Activated T-cell treated with anti-CD3 and anti-CD28 coated beads, Interleukin-2, amount 50 U/mL, for 72 hours (primary cell): ENCODE measurements around the gene STXBP1. TPM values are rescaled to one million over a fixed set of nuclear protein-coding genes. Genes with fewer than 3 reads are reported as not detected.
A peak's percentile ranks its signal among the peaks of the same experiment; 100 is the strongest.
"Not testable (repeated sequence)": the region's sequence is repeated elsewhere in the genome, so short reads cannot be mapped to it uniquely, and the experiment has no call there.

Source experiments
- ATAC-seq, 2 donors: fragments of 150-1000 bp; cut with Tn5 transposase; replicated peaks in 1 of 2; 2 replicates each; pipeline ENCODE4 v1.10.0; 2021; ENCODE audit warnings: moderate library complexity in 2 of 2, mild to moderate bottlenecking in 1 of 2
- DNase-seq, 2 donors: peaks; one replicate each; pipeline ENCODE4 v3.0.0; 2021 to 2022; ENCODE audit warnings: mixed read lengths in 1 of 2
- H3K27ac Mint-ChIP-seq: one replicate; pipeline ENCODE4 v1.8.0; 2022; ENCODE audit warnings: mild to moderate bottlenecking, moderate library complexity, mixed read lengths
- H3K27me3 Mint-ChIP-seq: one replicate; pipeline ENCODE4 v1.8.0; 2022; ENCODE audit warnings: low read depth, mixed read lengths
- H3K36me3 Mint-ChIP-seq, 2 donors: one replicate each; pipeline ENCODE4 v1.8.0; 2022; ENCODE audit warnings: mixed read lengths in 2 of 2, mild to moderate bottlenecking in 1 of 2; ENCODE audit not compliant: insufficient read depth in 2 of 2
- H3K4me1 Mint-ChIP-seq: one replicate; pipeline ENCODE4 v1.8.0; 2022; ENCODE audit warnings: low read depth, mixed read lengths
- H3K4me3 Mint-ChIP-seq, 2 donors: one replicate each; pipeline ENCODE4 v1.8.0; 2022; ENCODE audit warnings: mild to moderate bottlenecking in 2 of 2, mixed read lengths in 2 of 2, moderate library complexity in 2 of 2
- H3K9me3 Mint-ChIP-seq, 2 donors: one replicate each; pipeline ENCODE4 v1.8.0; 2022; ENCODE audit warnings: mixed read lengths in 2 of 2
- total RNA-seq, 2 donors: library from RNA; stranded (reverse); gene quantifications; one replicate each; pipeline ENCODE4 v1.2.3, GENCODE V29; 2022

Gene STXBP1
- total RNA-seq, 2 donors from 2014 or later = 14.5 to 26.6 TPM

DNA sequence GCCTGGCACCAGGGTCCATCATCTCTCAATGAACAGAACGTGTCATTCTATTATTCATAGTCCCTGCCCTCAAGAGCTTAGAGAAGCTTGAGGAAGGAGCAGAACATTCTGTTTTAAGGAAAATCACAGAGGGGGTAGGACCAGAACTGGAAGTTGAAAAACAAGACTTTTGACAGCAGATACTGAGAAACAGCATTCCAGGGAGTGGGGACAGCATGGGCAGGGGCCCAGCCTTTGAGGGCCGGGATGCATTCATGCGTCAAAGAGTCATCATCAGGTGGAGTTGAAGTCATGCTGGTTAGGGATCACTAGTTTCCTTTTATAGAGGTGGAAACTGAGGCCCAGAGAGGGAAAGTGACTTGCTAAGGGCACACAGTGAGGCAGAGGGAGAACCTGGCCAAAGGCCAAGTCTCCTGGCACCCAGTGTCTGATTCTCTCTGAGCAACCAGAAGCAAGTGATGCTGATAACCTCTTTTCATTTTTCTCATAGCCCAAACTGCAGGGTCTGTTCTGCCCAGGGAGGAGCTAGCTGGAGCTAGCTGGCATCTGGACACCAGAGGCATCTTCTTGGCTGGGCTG is 41.5 kb upstream of the STXBP1 start:
- Mint-ChIP-seq H3K36me3 (no peaks in the 10 kb centered on the region), H3K27ac (peak overlapping the region; percentile 55), H3K27me3 (no peaks in the 10 kb centered on the region), H3K9me3 (no peaks in the 10 kb centered on the region), H3K4me1 (peaks cover 60% of the 10 kb centered on the region), H3K4me3 (peak overlapping the region; percentile 82 to 86)
- DNase-seq = no peak
- no peak for ATAC-seq

DNA sequence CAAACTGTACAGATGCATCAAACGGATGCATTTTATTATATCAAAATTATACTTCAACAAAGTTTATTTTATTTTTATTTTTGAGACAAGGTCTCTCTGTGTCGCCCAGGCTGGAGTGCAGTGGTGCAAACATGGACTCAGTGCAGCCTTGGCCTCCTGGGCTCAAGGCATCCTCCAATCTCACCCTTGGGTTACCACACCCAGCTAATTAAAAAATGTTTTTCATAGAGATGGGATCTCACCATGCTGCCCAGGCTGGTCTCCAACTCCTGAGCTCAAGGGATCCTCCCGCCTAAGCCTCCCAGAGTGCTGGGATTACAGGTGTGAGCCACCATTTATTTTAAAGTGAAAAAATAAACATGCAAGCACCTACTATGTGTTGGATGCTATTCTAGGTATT is 40.1 kb upstream of the STXBP1 start:
- Mint-ChIP-seq H3K9me3 (no peaks in the 10 kb centered on the region), H3K36me3 (no peaks in the 10 kb centered on the region), H3K27ac (no peak overlapping the region), H3K27me3 (no peaks in the 10 kb centered on the region), H3K4me1 (peaks cover 64% of the 10 kb centered on the region), H3K4me3 (no peak overlapping the region)
- no peak for ATAC-seq
- DNase-seq = no peak

DNA sequence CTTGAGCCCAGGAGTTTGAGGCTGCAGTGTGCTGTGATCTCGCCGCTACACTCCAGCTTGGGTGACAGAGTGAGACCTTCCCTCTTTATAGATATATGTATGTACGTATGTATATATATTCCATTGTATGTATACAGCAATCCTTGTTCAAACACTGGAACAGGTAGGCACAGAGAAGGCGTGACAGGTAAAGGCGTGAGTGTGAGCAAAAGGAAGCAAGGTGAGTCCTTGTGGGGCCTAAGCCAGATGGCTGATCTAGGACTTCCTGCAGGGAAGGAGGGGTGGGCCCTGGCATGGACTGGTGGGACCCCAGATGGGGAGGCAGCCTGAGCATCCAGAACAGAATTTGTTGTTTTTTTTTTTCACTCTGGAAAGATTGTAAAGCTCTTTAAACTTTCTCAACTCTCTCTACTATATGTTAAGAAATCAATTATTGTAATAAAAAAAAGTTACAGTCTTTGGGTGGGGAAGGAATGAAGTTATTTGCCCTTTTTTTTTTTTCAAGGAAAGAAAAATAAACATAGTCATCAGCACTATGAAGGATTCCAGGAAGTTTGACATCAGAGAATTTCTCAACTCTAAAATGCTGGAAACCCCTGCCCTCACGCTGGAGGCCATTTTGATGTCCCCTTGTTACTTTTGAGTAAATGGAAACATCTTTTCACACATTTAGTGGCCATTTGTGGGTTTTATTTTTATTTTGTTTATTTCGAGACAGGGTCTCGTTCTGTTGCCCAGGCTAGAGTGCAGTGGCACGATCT is 38.9 kb upstream of the STXBP1 start:
- ATAC-seq (no peak), DNase-seq (no peak)
- Mint-ChIP-seq H3K4me1 (peaks cover 57% of the 10 kb centered on the region), H3K4me3 (no peak overlapping the region), H3K27me3 (no peaks in the 10 kb centered on the region), H3K36me3 (no peaks in the 10 kb centered on the region), H3K9me3 (no peaks in the 10 kb centered on the region), H3K27ac (peak overlapping the region; percentile 3)

GRCh38 chr9:127574072-127574993 is 37.7 kb upstream of the STXBP1 start:
- Mint-ChIP-seq H3K27ac (peak overlapping the region; percentile 58), H3K27me3 (no peaks in the 10 kb centered on the region), H3K36me3 (no peaks in the 10 kb centered on the region), H3K4me3 (peak overlapping the region; percentile 49 to 64), H3K9me3 (no peaks in the 10 kb centered on the region), H3K4me1 (peaks cover 69% of the 10 kb centered on the region)
- DNase-seq (peak; percentile 52 to 67), ATAC-seq (peak; percentile 27 to 28)

- H3K4me3 Mint-ChIP-seq = no peak overlapping the region
- no peaks in the 10 kb centered on the region for H3K9me3 Mint-ChIP-seq
- no peaks in the 10 kb centered on the region for H3K27me3 Mint-ChIP-seq
- H3K36me3 Mint-ChIP-seq = no peaks in the 10 kb centered on the region
- ATAC-seq (no peak), DNase-seq (no peak)
- peaks cover 68% of the 10 kb centered on the region for H3K4me1 Mint-ChIP-seq
- no peak overlapping the region for H3K27ac Mint-ChIP-seq
These were observed 36.0 kb upstream of the STXBP1 start for GRCh38 chr9:127575875-127576778.

- not testable (repeated sequence) for H3K27ac Mint-ChIP-seq, ATAC-seq, DNase-seq, H3K9me3 Mint-ChIP-seq, H3K4me3 Mint-ChIP-seq, H3K27me3 Mint-ChIP-seq, H3K36me3 Mint-ChIP-seq
- H3K4me1 Mint-ChIP-seq = peaks cover 68% of the 10 kb centered on the region
These were observed 34.9 kb upstream of the STXBP1 start for GRCh38 chr9:127577194-127577593.

DNA sequence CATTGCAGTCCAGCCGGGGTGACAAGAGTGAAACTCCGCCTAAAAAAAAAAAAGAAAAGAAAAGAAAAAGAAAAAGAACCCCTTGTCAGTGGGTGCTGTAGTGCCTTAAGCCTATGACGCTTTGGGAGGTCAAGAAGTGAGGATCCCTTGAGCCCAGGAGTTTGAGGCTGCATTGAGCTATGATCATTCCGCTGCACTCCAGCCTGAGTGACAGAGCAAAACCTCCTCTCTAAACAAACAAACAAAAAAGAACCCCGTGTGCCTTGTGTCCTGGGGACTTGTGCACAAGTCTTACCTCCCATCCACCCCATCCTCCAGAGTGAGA is 33.5 kb upstream of the STXBP1 start:
- H3K27ac Mint-ChIP-seq = peak overlapping the region; percentile 89
- H3K4me1 Mint-ChIP-seq = peaks cover 54% of the 10 kb centered on the region
- DNase-seq (no peak), ATAC-seq (no peak)
- H3K36me3 Mint-ChIP-seq = no peaks in the 10 kb centered on the region
- H3K9me3 Mint-ChIP-seq = no peaks in the 10 kb centered on the region
- H3K27me3 Mint-ChIP-seq = no peaks in the 10 kb centered on the region
- peak overlapping the region; percentile 83 to 85 for H3K4me3 Mint-ChIP-seq

DNA sequence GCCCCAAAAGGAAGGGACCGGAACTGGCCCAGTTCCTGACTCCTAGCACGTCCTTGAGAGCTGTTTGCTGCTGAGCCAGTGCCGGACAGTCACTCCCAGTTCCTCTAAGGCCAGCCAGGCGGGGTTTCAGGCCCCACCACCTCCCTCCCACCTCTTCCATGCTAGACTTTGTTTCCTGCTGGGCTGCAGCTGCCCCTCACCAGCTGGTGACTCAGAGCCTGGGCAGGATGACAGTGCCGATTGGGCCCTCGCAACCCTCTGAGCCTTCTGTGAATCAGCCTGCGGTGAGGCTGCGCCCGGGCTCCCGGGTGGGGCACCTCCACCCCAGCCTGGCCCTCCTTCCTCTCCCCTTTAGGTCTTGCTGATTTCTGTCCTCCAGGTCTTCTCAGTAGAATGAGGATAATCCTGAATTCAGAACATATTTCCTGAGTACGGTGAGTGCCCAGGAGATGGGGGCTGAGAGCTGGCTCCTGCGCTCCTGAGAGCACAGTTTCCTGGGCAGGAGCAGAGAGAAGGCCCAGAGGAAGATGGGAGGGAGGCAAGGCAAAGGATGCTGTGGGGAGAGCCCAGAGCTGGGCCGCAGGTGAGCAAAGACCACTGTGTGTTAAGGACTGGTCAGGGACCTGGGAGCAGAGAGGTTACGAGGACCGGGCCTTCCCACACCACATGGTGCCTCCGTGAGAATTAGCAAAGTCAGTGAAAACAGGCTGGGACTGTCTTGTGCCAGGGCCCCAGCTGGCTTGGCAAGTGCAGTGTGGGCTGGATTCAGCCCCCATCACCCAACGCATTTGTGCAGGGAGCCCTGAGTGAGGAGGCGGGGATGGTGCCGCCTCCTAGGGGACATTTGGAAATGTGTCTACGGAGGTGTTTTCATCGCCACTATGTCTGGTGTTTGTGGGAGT is 32.9 kb upstream of the STXBP1 start:
- ATAC-seq (peak; percentile 99 to 100), DNase-seq (peak; percentile 86 to 92)
- H3K27ac Mint-ChIP-seq = peak overlapping the region; percentile 89
- no peaks in the 10 kb centered on the region for H3K9me3 Mint-ChIP-seq
- peak overlapping the region; percentile 83 to 85 for H3K4me3 Mint-ChIP-seq
- peaks cover 48% of the 10 kb centered on the region for H3K4me1 Mint-ChIP-seq
- peaks cover 0 to 1% of the 10 kb centered on the region in 2 donors for H3K36me3 Mint-ChIP-seq
- no peaks in the 10 kb centered on the region for H3K27me3 Mint-ChIP-seq

DNA sequence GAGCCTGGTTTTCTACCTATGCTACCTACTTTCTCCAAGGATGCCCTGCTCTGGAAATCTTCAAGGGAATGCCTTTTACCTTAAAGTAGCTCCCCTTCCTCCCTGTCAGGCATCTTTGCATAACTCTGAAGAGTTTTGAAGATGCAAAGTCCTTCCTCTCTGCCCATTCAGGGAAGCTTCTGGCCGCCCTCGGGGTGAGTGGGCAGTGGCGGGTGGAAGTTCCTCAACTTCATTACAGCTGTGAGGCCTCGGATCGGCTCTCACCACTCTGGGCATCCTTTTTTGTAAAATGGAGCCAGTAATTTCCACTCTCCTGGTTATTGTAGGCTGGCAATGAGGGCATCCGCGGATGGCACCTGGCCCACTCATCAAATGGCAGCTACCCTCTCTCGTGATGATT is 31.7 kb upstream of the STXBP1 start:
- Mint-ChIP-seq H3K9me3 (no peaks in the 10 kb centered on the region), H3K4me3 (peak overlapping the region; percentile 13 to 29), H3K27me3 (no peaks in the 10 kb centered on the region), H3K27ac (no peak overlapping the region), H3K36me3 (peaks cover 0 to 1% of the 10 kb centered on the region in 2 donors), H3K4me1 (peaks cover 39% of the 10 kb centered on the region)
- no peak for DNase-seq
- ATAC-seq = no peak

- Mint-ChIP-seq H3K4me1 (peaks cover 37% of the 10 kb centered on the region), H3K9me3 (no peaks in the 10 kb centered on the region), H3K4me3 (no peak overlapping the region), H3K27me3 (no peaks in the 10 kb centered on the region), H3K27ac (no peak overlapping the region), H3K36me3 (peaks cover 0 to 1% of the 10 kb centered on the region in 2 donors)
- DNase-seq (no peak), ATAC-seq (no peak)
These were observed 31.1 kb upstream of the STXBP1 start for GRCh38 chr9:127580879-127581475.

DNA sequence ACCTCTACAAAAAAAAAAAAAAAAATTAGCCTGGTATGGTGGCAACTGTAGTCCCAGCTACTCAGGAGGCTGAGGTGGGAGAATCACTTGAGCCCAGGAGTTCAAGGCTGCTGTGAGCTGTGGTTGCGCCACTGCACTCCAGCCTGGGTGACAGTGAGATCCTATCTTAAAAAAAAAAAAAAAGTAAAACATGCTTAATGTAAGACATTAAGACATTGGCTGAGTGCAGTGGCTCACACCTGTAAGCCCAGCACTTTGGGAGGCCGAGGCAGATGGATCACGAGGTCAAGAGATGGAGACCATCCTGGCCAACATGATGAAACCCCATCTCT is 27.6 kb upstream of the STXBP1 start:
- not testable (repeated sequence) for DNase-seq, H3K9me3 Mint-ChIP-seq, H3K27ac Mint-ChIP-seq, H3K4me3 Mint-ChIP-seq, ATAC-seq, H3K36me3 Mint-ChIP-seq
- H3K27me3 Mint-ChIP-seq = peaks cover 10% of the 10 kb centered on the region
- peaks cover 20% of the 10 kb centered on the region for H3K4me1 Mint-ChIP-seq
